Subcutaneous abdominal adipose tissue (tissue), 5 donors: ENCODE results near the gene PLXNA1.

Source experiments
- H3K27ac ChIP-seq: one replicate; pipeline ENCODE4 v1.7.0; 2013; ENCODE audit warnings: low read depth, mild to moderate bottlenecking, inconsistent platforms, low read length, moderate library complexity
- H3K27me3 ChIP-seq, 5 donors: one replicate each; pipeline ENCODE4 v1.7.0; 2013; ENCODE audit warnings: low read length in 5 of 5, inconsistent platforms in 1 of 5; ENCODE audit not compliant: control insufficient read depth in 5 of 5, insufficient read depth in 4 of 5
- H3K36me3 ChIP-seq, 5 donors: one replicate each; pipeline ENCODE4 v1.7.0; 2013; ENCODE audit warnings: low read length in 5 of 5; ENCODE audit not compliant: control insufficient read depth in 5 of 5, insufficient read depth in 5 of 5
- H3K4me1 ChIP-seq, 5 donors: one replicate each; pipeline ENCODE4 v1.7.0; 2013; ENCODE audit warnings: low read length in 5 of 5, mild to moderate bottlenecking in 3 of 5, moderate library complexity in 1 of 5; ENCODE audit not compliant: control insufficient read depth in 5 of 5, insufficient read depth in 5 of 5
- H3K4me3 ChIP-seq, 5 donors: one replicate each; pipeline ENCODE4 v1.7.0; 2013; ENCODE audit warnings: low read length in 5 of 5, low read depth in 1 of 5
- H3K9ac ChIP-seq, 5 donors: one replicate each; pipeline ENCODE4 v1.7.0; 2013; ENCODE audit warnings: low read length in 5 of 5, mild to moderate bottlenecking in 4 of 5, moderate library complexity in 3 of 5
- H3K9me3 ChIP-seq, 5 donors: one replicate each; pipeline ENCODE4 v1.7.0; 2013; ENCODE audit warnings: low read length in 5 of 5; ENCODE audit not compliant: control insufficient read depth in 5 of 5
- donor health status: healthy.
- donor health status: healthy.
- donor health status: healthy.
- donor health status: healthy.
- donor health status: healthy.

Gene PLXNA1

GRCh38 chr3:127025456-127025855 is 42.5 kb downstream of the PLXNA1 start:
- no peaks in the 10 kb centered on the region for H3K9me3 ChIP-seq
- H3K27ac ChIP-seq, result no peak overlapping the region
- no peak overlapping the region for H3K9ac ChIP-seq
- peaks cover 0 to 11% (median 2%) of the 10 kb centered on the region in 5 donors for H3K4me1 ChIP-seq
- H3K27me3 ChIP-seq, result no peaks in the 10 kb centered on the region
- no peak overlapping the region for H3K4me3 ChIP-seq
- peaks cover 0 to 92% (median 73%) of the 10 kb centered on the region in 5 donors for H3K36me3 ChIP-seq

- no peak overlapping the region for H3K27ac ChIP-seq
- H3K36me3 ChIP-seq, result peaks cover 0 to 92% (median 73%) of the 10 kb centered on the region in 5 donors
- peaks cover 0 to 11% (median 2%) of the 10 kb centered on the region in 5 donors for H3K4me1 ChIP-seq
- H3K9ac ChIP-seq, result no peak overlapping the region
- H3K27me3 ChIP-seq, result no peaks in the 10 kb centered on the region
- H3K4me3 ChIP-seq, result no peak overlapping the region
- H3K9me3 ChIP-seq, result no peaks in the 10 kb centered on the region
These were observed 43.1 kb downstream of the PLXNA1 start for GRCh38 chr3:127026036-127026435.

- Histone ChIP-seq H3K27me3 (no peaks in the 10 kb centered on the region), H3K27ac (no peak overlapping the region), H3K36me3 (peaks cover 0 to 92% (median 73%) of the 10 kb centered on the region in 5 donors), H3K4me3 (no peak overlapping the region), H3K9me3 (no peaks in the 10 kb centered on the region), H3K4me1 (peaks cover 0 to 11% (median 2%) of the 10 kb centered on the region in 5 donors), H3K9ac (no peak overlapping the region)
These were observed 43.7 kb downstream of the PLXNA1 start for GRCh38 chr3:127026661-127027060.

- Histone ChIP-seq H3K9me3 (no peaks in the 10 kb centered on the region), H3K36me3 (peaks cover 0 to 92% (median 73%) of the 10 kb centered on the region in 5 donors), H3K27ac (no peak overlapping the region), H3K9ac (no peak overlapping the region), H3K4me3 (no peak overlapping the region), H3K4me1 (peaks cover 0 to 11% (median 0%) of the 10 kb centered on the region in 5 donors), H3K27me3 (no peaks in the 10 kb centered on the region)
These were observed 44.3 kb downstream of the PLXNA1 start for GRCh38 chr3:127027061-127027735.

DNA sequence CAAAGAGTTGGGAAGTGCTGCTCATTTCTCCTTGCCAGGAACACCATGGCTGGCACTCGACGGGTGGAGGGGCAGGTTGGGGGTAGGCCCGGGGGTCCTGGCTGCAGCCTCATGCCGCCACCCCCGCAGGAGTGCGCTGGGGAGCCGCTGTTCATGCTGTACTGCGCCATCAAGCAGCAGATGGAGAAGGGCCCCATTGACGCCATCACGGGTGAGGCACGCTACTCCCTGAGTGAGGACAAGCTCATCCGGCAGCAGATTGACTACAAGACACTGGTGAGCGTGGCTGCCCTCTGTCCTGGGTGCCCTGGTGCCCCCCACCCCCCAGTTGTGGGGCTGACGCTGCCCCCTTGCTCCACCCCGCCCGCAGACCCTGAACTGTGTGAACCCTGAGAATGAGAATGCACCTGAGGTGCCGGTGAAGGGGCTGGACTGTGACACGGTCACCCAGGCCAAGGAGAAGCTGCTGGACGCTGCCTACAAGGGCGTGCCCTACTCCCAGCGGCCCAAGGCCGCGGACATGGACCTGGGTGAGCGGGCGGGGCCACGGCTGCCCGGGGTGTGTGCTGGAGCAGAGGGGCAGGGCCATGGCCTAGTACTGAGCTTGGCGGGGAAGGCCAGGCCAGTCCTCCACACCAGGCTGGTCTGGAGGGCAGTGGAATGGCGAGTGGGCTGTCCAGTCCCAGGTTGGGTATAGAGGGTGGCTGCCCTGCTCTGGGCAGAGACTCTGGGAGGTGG is 45.1 kb downstream of the PLXNA1 start:
- no peak overlapping the region for H3K4me3 ChIP-seq
- no peaks in the 10 kb centered on the region for H3K9me3 ChIP-seq
- no peak overlapping the region for H3K9ac ChIP-seq
- peaks cover 0 to 92% (median 73%) of the 10 kb centered on the region in 5 donors for H3K36me3 ChIP-seq
- H3K27me3 ChIP-seq, result no peaks in the 10 kb centered on the region
- no peak overlapping the region for H3K27ac ChIP-seq
- H3K4me1 ChIP-seq, result peaks cover 0 to 11% (median 0%) of the 10 kb centered on the region in 5 donors

GRCh38 chr3:127028781-127029657 is 46.1 kb downstream of the PLXNA1 start:
- H3K27me3 ChIP-seq, result no peaks in the 10 kb centered on the region
- H3K4me3 ChIP-seq, result no peak overlapping the region
- peaks cover 0 to 11% (median 0%) of the 10 kb centered on the region in 5 donors for H3K4me1 ChIP-seq
- peaks cover 0 to 92% (median 74%) of the 10 kb centered on the region in 5 donors for H3K36me3 ChIP-seq
- H3K27ac ChIP-seq, result no peak overlapping the region
- no peaks in the 10 kb centered on the region for H3K9me3 ChIP-seq
- H3K9ac ChIP-seq, result no peak overlapping the region

DNA sequence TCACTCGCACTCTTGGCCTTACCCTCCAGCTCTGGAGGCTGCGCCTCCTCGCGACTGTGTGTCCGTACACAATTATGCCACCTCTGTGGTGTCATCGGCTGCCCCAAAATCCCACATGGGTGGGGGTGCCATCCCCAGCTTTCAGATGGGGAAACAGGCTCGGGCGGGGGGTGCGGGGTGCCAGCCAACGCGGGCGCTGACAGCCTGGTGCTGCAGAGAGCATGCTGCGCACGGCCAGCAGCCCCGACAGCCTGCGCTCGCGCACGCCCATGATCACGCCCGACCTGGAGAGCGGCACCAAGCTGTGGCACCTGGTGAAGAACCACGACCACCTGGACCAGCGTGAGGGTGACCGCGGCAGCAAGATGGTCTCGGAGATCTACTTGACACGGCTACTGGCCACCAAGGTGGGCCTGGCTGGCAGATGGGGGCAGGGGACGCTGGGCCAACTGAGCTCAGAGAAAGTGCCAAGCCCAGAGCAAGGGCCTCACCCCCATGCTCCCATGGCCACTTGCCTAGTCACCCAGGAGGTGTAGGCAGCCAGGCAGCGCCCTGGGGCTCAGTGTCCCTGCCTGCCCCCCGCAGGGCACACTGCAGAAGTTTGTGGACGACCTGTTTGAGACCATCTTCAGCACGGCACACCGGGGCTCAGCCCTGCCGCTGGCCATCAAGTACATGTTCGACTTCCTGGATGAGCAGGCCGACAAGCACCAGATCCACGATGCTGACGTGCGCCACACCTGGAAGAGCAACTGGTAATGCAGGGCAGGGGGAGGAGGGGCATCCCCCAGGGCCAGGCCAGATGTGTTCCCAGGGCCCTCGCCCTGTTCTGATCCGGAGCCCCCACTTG is 47.0 kb downstream of the PLXNA1 start:
- Histone ChIP-seq H3K27me3 (no peaks in the 10 kb centered on the region), H3K36me3 (peaks cover 0 to 91% (median 72%) of the 10 kb centered on the region in 5 donors), H3K4me1 (peaks cover 0 to 17% (median 7%) of the 10 kb centered on the region in 5 donors)

GRCh38 chr3:127030508-127031412 is 47.8 kb downstream of the PLXNA1 start:
- Histone ChIP-seq H3K4me3 (no peak overlapping the region), H3K27ac (no peak overlapping the region), H3K4me1 (peaks cover 0 to 20% (median 16%) of the 10 kb centered on the region in 5 donors), H3K9ac (no peak overlapping the region), H3K27me3 (no peaks in the 10 kb centered on the region), H3K36me3 (peaks cover 0 to 89% (median 67%) of the 10 kb centered on the region in 5 donors), H3K9me3 (no peaks in the 10 kb centered on the region)

More for the DNA sequence above, 47.0 kb downstream of the PLXNA1 start:
- H3K4me3 ChIP-seq, result no peak overlapping the region
- no peak overlapping the region for H3K27ac ChIP-seq
- no peaks in the 10 kb centered on the region for H3K9me3 ChIP-seq
- no peak overlapping the region for H3K9ac ChIP-seq
